HFFc6 (cell line): Measurements from ENCODE around the gene DCTN2. TPM values are rescaled to one million over a fixed set of nuclear protein-coding genes. Genes with fewer than 3 reads are reported as not detected.
A peak's percentile ranks its signal among the peaks of the same experiment; 100 is the strongest.

Source experiments
- DNase-seq: peaks from one replicate; pipeline ENCODE4 v3.0.0-alpha.2; 2018
- H3K27ac Mint-ChIP-seq: 2 replicates; pipeline ENCODE4 v1.8.0; 2020; ENCODE audit warnings: mild to moderate bottlenecking, mixed read lengths
- H3K27me3 Mint-ChIP-seq: 2 replicates; pipeline ENCODE4 v1.8.0; 2021; ENCODE audit warnings: mild to moderate bottlenecking, moderate library complexity, mixed read lengths; ENCODE audit not compliant: insufficient read depth
- H3K36me3 Mint-ChIP-seq: 2 replicates; pipeline ENCODE4 v1.8.0; 2021; ENCODE audit warnings: low read depth, mixed read lengths
- H3K4me1 Mint-ChIP-seq: 2 replicates; pipeline ENCODE4 v1.8.0; 2020; ENCODE audit warnings: low read depth, mixed read lengths
- H3K4me3 Mint-ChIP-seq: 2 replicates; pipeline ENCODE4 v1.8.0; 2020; ENCODE audit warnings: mild to moderate bottlenecking, moderate library complexity, mixed read lengths
- H3K9me3 Mint-ChIP-seq: 2 replicates; pipeline ENCODE4 v1.8.0; 2020; ENCODE audit warnings: mild to moderate bottlenecking, mixed read lengths
- CTCF ChIP-seq: fragments of 200-600 bp; sonication (generic); IDR thresholded peaks from 2 replicates; pipeline ENCODE4 v1.5.0; 2021; ENCODE audit warnings: antibody characterized with exemption, mild to moderate bottlenecking
- total RNA-seq, 6 experiments: library from RNA; stranded (reverse); fragmentation: NEBNext Ultra II Directional; extraction: Animal tissue kit (Norgen Biotek cat#: 25700); gene quantifications; 2 replicates in 1 of 6; 3 replicates in 5 of 6; pipeline ENCODE4 v1.2.3, GENCODE V29; 2021

The DCTN2 gene
- total RNA-seq, 6 experiments from 2014 or later: 110 to 123 (median 116) TPM

GRCh38 chr12:57554897-57555296, 7.9 kb upstream of the DCTN2 start:
- no peak for TF ChIP-seq CTCF
- peaks cover 6% of the 10 kb centered on the region for H3K27me3 Mint-ChIP-seq
- H3K4me1 Mint-ChIP-seq: peaks cover 32% of the 10 kb centered on the region
- no peak overlapping the region for H3K27ac Mint-ChIP-seq
- H3K9me3 Mint-ChIP-seq: no peaks in the 10 kb centered on the region
- no peak overlapping the region for H3K4me3 Mint-ChIP-seq
- no peaks in the 10 kb centered on the region for H3K36me3 Mint-ChIP-seq
- DNase-seq: no peak

GRCh38 chr12:57554453-57554852, 7.5 kb upstream of the DCTN2 start:
- H3K27me3 Mint-ChIP-seq: peaks cover 7% of the 10 kb centered on the region

GRCh38 chr12:57553343-57554202, 6.6 kb upstream of the DCTN2 start:
- H3K27me3 Mint-ChIP-seq: peaks cover 10% of the 10 kb centered on the region

More at GRCh38 chr12:57554453-57554852, 7.5 kb upstream of the DCTN2 start:
- no peak for TF ChIP-seq CTCF
- H3K4me1 Mint-ChIP-seq: peaks cover 33% of the 10 kb centered on the region
- no peak overlapping the region for H3K4me3 Mint-ChIP-seq
- H3K9me3 Mint-ChIP-seq: no peaks in the 10 kb centered on the region
- no peak overlapping the region for H3K27ac Mint-ChIP-seq
- no peak for DNase-seq
- H3K36me3 Mint-ChIP-seq: no peaks in the 10 kb centered on the region

GRCh38 chr12:57552835-57553313, 5.9 kb upstream of the DCTN2 start:
- peaks cover 10% of the 10 kb centered on the region for H3K27me3 Mint-ChIP-seq
- no peak for TF ChIP-seq CTCF
- no peak overlapping the region for H3K4me3 Mint-ChIP-seq
- peak; percentile 42 for DNase-seq
- H3K36me3 Mint-ChIP-seq: no peaks in the 10 kb centered on the region
- peak overlapping the region; percentile 9; the same call in 1 of the 2 replicates for H3K27ac Mint-ChIP-seq
- H3K4me1 Mint-ChIP-seq: peaks cover 38% of the 10 kb centered on the region
- H3K9me3 Mint-ChIP-seq: no peaks in the 10 kb centered on the region

More at GRCh38 chr12:57553343-57554202, 6.6 kb upstream of the DCTN2 start:
- H3K9me3 Mint-ChIP-seq: no peaks in the 10 kb centered on the region
- no peak for DNase-seq
- no peaks in the 10 kb centered on the region for H3K36me3 Mint-ChIP-seq
- no peak overlapping the region for H3K27ac Mint-ChIP-seq
- TF ChIP-seq CTCF: no peak
- H3K4me1 Mint-ChIP-seq: peaks cover 38% of the 10 kb centered on the region
- no peak overlapping the region for H3K4me3 Mint-ChIP-seq

GRCh38 chr12:57552306-57552651, 5.3 kb upstream of the DCTN2 start:
- DNase-seq: no peak
- TF ChIP-seq CTCF: no peak
- no peak overlapping the region for H3K27ac Mint-ChIP-seq
- H3K4me1 Mint-ChIP-seq: peaks cover 44% of the 10 kb centered on the region
- H3K27me3 Mint-ChIP-seq: peaks cover 10% of the 10 kb centered on the region
- H3K36me3 Mint-ChIP-seq: no peaks in the 10 kb centered on the region
- no peaks in the 10 kb centered on the region for H3K9me3 Mint-ChIP-seq
- H3K4me3 Mint-ChIP-seq: no peak overlapping the region
